Measurements from ENCODE around the gene CNGA3. TPM values are rescaled to one million over a fixed set of nuclear protein-coding genes. Genes with fewer than 3 reads are reported as not detected.

Gene CNGA3
- total RNA-seq, 1 experiment from 2014 or later: not detected

GRCh38 chr2:98432145-98432544 lies 85.9 kb downstream of the CNGA3 start:
- H2BK5ac ChIP-seq (ENCODE audit: insufficient read length, low read length): no peak overlapping the region
- H3K14ac ChIP-seq (ENCODE audit: insufficient read depth, low read length): no peak overlapping the region
- Mint-ChIP-seq H3K4me1 (peaks cover 14 to 16% of the 10 kb centered on the region in 2 experiments), H3K36me3 (ENCODE audit: insufficient read depth in 1 of 3, low read depth in 3 of 3) (peaks cover 14 to 64% (median 46%) of the 10 kb centered on the region in 3 experiments), H3K27me3 (ENCODE audit: low read depth) (peaks cover 5% of the 10 kb centered on the region; the same call in 1 of the 2 replicates), H3K27ac (no peak overlapping the region), H3K4me3 (no peak overlapping the region), H3K9me3 (peaks cover 47 to 60% of the 10 kb centered on the region in 2 experiments)
- no peak overlapping the region for H4K8ac ChIP-seq (replicated peaks; ENCODE audit: insufficient read length, low read depth, low read length)
- H3K4ac ChIP-seq (ENCODE audit: low read depth, low read length): no peak overlapping the region
- no peak overlapping the region for H3T11ph ChIP-seq (ENCODE audit: low read length)
- H2BK12ac ChIP-seq (ENCODE audit: insufficient read length, low read depth, low read length): no peak overlapping the region
- no peaks in the 10 kb centered on the region for H3K79me1 ChIP-seq (ENCODE audit: insufficient read depth, low read depth, low read length, poor library complexity, severe bottlenecking)
- H3K18ac ChIP-seq (ENCODE audit: insufficient read length, low read depth, low read length): no peak overlapping the region
- no peaks in the 10 kb centered on the region for H3K23me2 ChIP-seq (ENCODE audit: insufficient read length, low read depth, low read length, poor library complexity, severe bottlenecking)
- H2BK15ac ChIP-seq (ENCODE audit: low read depth, low read length): no peak overlapping the region
- H3K27me3 ChIP-seq (ENCODE audit: insufficient read depth, low read length): no peaks in the 10 kb centered on the region
- no peak overlapping the region for H3K4me2 ChIP-seq (ENCODE audit: insufficient read depth, insufficient read length, low read length)
- H3K4me1 ChIP-seq (ENCODE audit: insufficient read depth, low read length): no peaks in the 10 kb centered on the region
- no peaks in the 10 kb centered on the region for H4K20me1 ChIP-seq (ENCODE audit: control insufficient read depth, insufficient read depth, insufficient read length)
- no peak overlapping the region for H2AFZ ChIP-seq (ENCODE audit: low read length)
- H2BK20ac ChIP-seq (ENCODE audit: low read depth, low read length, poor library complexity, severe bottlenecking): no peak overlapping the region
- H4K5ac ChIP-seq (ENCODE audit: insufficient read length, low read depth, low read length): no peak overlapping the region
- no peak overlapping the region for H2AK5ac ChIP-seq (ENCODE audit: insufficient read length, low read length)
- no peak overlapping the region for H3K23ac ChIP-seq (ENCODE audit: insufficient read length, low read depth, low read length)
- no peak overlapping the region for H2BK120ac ChIP-seq (ENCODE audit: low read depth, low read length, poor library complexity, severe bottlenecking)
- no peak overlapping the region for H3K9ac ChIP-seq (ENCODE audit: extremely low read depth, insufficient read length, low read length)
- no peak overlapping the region for H3K27ac ChIP-seq (ENCODE audit: insufficient read length, low read depth, low read length)
- peaks cover 17% of the 10 kb centered on the region for H3K9me3 ChIP-seq (ENCODE audit: control insufficient read depth, low read depth, low read length)
- H3K79me2 ChIP-seq (ENCODE audit: insufficient read depth, low read length): no peaks in the 10 kb centered on the region
- no peak for DNase-seq
- no peak overlapping the region for H4K91ac ChIP-seq (ENCODE audit: insufficient read length, low read depth, low read length)
- H3K56ac ChIP-seq (ENCODE audit: insufficient read length, low read depth, low read length): no peak overlapping the region
- no peak for TF ChIP-seq CTCF (conservative IDR thresholded peaks at IDR 0.05)
